Pulmonary artery endothelial cell (primary cell): ENCODE data around the gene RESP18. TPM values are rescaled to one million over a fixed set of nuclear protein-coding genes. Genes with fewer than 3 reads are reported as not detected.
A peak's percentile ranks its signal among the peaks of the same experiment; 100 is the strongest.
"Not testable (repeated sequence)": the region's sequence is repeated elsewhere in the genome, so short reads cannot be mapped to it uniquely, and the experiment has no call there.

Source experiments
- DNase-seq: peaks from one replicate; pipeline ENCODE4 v3.0.0-alpha.2; 2011; ENCODE audit warnings: low read depth, low spot score
- total RNA-seq: library from RNA; depleted of rRNA; stranded (reverse); fragments of >200 nt; gene quantifications from 2 replicates; pipeline ENCODE4 v1.2.3, GENCODE V29; 2014

The RESP18 gene
- total RNA-seq, 1 donor from 2014 or later, result not detected

- DNase-seq, result no peak
Observed at GRCh38 chr2:219292616-219293015, 39.9 kb downstream of the RESP18 start.

GRCh38 chr2:219291910-219292490 is 40.5 kb downstream of the RESP18 start:
- no peak for DNase-seq

- no peak for DNase-seq
Observed at GRCh38 chr2:219291394-219291793, 41.1 kb downstream of the RESP18 start.

GRCh38 chr2:219290381-219291171 is 42.0 kb downstream of the RESP18 start:
- DNase-seq, result no peak

- no peak for DNase-seq
Observed at GRCh38 chr2:219289537-219290361, 42.8 kb downstream of the RESP18 start.

- no peak for DNase-seq
Observed at GRCh38 chr2:219289195-219289536, 43.4 kb downstream of the RESP18 start.

GRCh38 chr2:219287580-219288265 is 44.8 kb downstream of the RESP18 start:
- DNase-seq, result no peak

- DNase-seq, result not testable (repeated sequence)
Observed at GRCh38 chr2:219287116-219287440, 45.5 kb downstream of the RESP18 start.

- no peak for DNase-seq
Observed at GRCh38 chr2:219286436-219287115, 46.0 kb downstream of the RESP18 start.

- DNase-seq, result no peak
Observed at GRCh38 chr2:219285894-219286425, 46.6 kb downstream of the RESP18 start.

GRCh38 chr2:219285373-219285735 is 47.2 kb downstream of the RESP18 start:
- no peak for DNase-seq

- no peak for DNase-seq
Observed at GRCh38 chr2:219284501-219285372, 47.8 kb downstream of the RESP18 start.

- DNase-seq, result no peak
Observed at GRCh38 chr2:219282943-219283581, 49.5 kb downstream of the RESP18 start.

- DNase-seq, result no peak
Observed at GRCh38 chr2:219282375-219282774, 50.2 kb downstream of the RESP18 start.

- DNase-seq, result no peak
Observed at GRCh38 chr2:219281588-219281987, 51.0 kb downstream of the RESP18 start.

GRCh38 chr2:219280651-219281050 is 51.9 kb downstream of the RESP18 start:
- DNase-seq, result no peak

- DNase-seq, result no peak
Observed at GRCh38 chr2:219279916-219280516, 52.5 kb downstream of the RESP18 start.

GRCh38 chr2:219279151-219279915 is 53.2 kb downstream of the RESP18 start, which contains the start of gene DNAJB2:
DNAJB2 (plus strand) TSS chr2:219279366; CDS start chr2:219279834, 468 bp downstream.
- DNase-seq, result peak; percentile 93
